ENCODE data around the gene PLEKHG4B. TPM values are rescaled to one million over a fixed set of nuclear protein-coding genes. Genes with fewer than 3 reads are reported as not detected.

The PLEKHG4B gene
- polyA plus RNA-seq, 3 donors: 8.1 to 9.5 (median 9.4) TPM

- DNase-seq (ENCODE audit: low read depth in 3 of 3, low spot score in 2 of 3): no peak
These were observed 16.3 kb upstream of the PLEKHG4B start for GRCh38 chr5:75331-76320.

DNA sequence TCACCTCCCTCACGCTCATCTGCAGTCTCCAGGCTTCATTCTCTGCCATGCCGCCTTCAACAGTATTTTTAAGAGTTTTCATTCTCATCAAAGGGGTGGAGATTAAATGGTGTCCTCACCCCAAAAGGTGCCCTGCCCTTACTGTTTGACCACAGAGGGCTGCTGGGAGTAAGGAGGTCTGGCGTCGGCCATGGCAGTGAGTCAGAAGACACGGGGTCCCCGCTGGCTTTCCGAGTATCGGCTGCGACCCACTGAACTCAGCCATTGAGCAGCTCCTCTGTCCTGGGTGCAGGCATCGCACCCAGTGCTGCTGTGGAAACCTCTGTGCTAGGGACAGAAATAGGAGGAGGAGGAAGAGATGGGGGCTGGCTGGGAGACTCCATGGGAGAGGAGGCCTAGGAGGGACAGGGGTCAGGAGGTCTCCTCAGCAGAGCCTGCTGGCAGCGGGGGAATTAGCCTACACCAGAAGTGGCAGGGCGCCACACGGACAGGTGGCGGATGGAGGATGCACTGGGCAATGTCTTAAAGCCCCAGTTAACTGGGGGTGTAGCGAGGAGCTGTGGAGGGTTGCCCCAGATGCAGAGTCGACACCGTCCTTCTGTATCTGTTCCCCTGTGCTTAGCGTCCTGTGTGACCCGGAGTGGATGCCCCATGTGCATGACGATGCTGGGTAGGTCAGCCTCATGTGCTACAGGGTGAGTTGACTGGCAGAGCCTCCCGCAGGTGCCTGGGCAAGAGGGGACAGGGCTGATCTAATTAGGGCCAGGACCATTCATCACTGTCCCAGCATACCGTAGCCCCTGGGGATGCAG lies 15.4 kb upstream of the PLEKHG4B start:
- DNase-seq (ENCODE audit: low read depth in 3 of 3, low spot score in 2 of 3): no peak

DNA sequence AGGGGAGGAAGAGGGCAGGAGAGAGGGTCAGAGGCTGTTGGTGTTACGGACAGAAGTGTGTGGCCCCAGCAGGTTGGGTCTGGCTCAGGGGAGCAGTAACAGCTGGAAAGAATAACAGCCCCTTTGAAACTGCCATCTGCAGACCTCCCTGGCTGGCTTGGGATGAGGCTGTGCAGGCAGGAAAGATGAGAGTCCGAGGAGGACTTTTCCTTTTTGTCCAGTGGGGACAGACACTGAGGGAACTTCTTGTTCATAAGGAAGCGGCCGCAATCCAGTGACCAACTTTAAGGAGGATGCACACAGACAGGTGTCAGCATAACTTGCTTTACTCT lies 14.8 kb upstream of the PLEKHG4B start:
- DNase-seq (ENCODE audit: low read depth in 3 of 3, low spot score in 2 of 3): no peak

GRCh38 chr5:77546-77945 lies 14.4 kb upstream of the PLEKHG4B start:
- DNase-seq (ENCODE audit: low read depth in 3 of 3, low spot score in 2 of 3): no peak

DNA sequence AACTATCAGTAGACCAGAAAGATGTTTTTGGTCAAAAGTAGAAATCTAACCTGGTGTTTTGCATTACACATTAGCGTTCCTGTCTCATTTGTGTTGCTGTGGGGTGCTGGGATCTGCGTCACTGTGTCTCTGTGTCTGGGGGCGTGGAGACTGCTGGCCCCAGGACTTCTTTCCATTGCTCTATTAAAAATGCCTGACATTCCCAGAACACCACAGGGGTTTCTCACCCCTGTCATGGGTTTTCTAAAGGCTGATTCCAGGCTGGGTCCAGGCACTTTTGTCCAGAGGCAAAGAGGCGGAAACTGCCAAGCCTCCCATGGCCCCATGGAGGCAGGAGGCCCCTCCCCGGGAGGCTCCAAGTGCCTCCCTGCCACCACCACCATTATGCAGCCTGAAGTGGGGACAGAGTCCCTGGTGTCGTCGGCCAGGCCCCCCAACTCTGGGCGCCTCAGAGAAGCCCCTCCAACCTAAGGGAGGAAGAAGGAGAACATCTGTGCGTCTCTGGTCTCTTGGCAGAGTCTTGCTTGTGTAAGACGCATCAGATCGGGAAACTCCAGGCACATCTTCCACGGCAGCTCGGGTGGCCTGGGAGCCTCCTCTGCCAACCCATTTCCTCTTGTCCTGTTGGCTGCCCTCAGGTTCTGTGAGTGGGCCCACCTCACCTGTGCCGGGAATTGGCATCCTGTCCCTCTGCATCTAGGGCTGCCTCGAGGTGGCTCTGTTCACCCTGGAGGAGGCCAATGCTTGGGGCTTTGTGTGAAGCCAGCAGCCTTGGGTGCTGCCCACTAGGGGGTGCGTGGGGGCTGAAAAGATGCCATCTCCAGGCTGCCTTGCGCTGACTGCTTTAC lies 13.8 kb upstream of the PLEKHG4B start:
- no peak for DNase-seq (ENCODE audit: low read depth in 3 of 3, low spot score in 2 of 3)

GRCh38 chr5:78805-79149 lies 13.2 kb upstream of the PLEKHG4B start:
- no peak for DNase-seq (ENCODE audit: low read depth in 3 of 3, low spot score in 2 of 3)

DNA sequence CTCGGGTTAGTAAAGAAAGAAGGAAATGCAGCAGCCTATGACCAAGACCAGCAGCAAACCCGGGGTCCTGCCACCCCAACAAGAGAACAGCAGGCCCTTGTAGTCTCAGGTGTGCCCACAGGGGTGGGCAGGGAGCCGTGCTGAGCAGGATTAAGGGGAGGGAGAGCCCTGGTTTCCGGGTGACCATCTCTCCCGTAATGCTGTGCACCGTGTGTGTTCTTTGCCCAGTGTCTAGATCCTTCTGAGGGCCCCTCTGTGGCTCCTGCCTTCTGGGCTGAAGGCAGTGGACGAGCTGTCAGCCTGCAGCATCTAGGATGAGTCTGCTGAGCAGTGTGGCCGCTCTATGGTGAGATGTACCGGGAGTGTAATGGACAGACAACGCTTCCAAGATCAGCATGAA lies 12.7 kb upstream of the PLEKHG4B start:
- no peak for DNase-seq (ENCODE audit: low read depth in 3 of 3, low spot score in 2 of 3)

- no peak for DNase-seq (ENCODE audit: low read depth in 3 of 3, low spot score in 2 of 3)
These were observed 12.1 kb upstream of the PLEKHG4B start for GRCh38 chr5:79821-80220.

DNA sequence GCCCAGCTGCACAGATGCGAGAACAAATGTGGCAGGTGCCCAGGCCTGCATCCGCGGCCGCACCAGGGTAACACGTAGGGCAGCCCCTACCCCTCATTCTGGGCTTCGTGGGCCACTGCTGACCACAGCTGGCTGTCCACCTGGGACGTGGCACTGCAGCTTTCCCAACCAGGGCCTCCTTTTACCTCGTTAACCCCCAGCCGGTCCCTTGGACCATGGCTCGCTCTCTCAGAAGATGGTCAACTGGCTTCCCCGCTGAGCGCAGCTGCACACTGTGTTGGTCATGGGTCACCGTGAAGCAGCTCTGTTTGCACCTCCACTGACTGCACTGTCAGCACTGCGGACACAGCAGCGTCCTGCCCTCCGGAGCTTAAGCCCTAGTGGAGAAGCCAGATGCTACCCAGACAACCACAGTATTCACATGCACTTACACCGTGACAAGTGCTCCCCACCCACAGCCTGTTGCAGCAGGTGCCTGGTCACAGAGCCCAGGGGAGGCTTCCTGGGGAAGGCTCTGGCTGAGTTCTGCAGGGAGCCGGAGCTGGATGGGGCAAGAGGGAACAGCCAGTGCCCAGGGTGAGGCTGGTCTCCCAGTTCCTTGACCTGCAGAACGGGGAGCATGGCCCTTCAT lies 10.5 kb upstream of the PLEKHG4B start:
- no peak for DNase-seq (ENCODE audit: low read depth in 3 of 3, low spot score in 2 of 3)

DNA sequence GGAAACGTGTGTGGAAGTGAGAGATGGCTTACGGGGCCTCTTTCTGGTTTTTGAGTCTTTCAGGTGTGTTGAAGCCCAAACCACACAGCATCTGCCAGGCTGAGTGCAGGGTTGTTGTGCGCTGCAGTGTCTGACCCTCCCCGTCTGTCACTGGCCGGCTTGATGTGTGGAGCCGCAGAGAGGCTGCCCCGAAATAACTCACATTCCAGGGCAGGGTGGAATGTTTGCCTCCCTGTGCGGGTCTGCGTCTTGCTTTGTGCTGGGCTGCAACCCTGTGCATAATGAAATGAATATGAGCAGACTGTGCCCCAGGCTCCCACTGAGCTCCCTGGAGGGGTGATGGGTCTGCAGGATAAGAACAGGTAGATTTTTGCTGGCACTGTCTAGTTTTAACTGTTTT lies 9.9 kb upstream of the PLEKHG4B start:
- DNase-seq (ENCODE audit: low read depth in 3 of 3, low spot score in 2 of 3): no peak

GRCh38 chr5:82570-82969 lies 9.4 kb upstream of the PLEKHG4B start:
- DNase-seq (ENCODE audit: low read depth in 3 of 3, low spot score in 2 of 3): no peak

DNA sequence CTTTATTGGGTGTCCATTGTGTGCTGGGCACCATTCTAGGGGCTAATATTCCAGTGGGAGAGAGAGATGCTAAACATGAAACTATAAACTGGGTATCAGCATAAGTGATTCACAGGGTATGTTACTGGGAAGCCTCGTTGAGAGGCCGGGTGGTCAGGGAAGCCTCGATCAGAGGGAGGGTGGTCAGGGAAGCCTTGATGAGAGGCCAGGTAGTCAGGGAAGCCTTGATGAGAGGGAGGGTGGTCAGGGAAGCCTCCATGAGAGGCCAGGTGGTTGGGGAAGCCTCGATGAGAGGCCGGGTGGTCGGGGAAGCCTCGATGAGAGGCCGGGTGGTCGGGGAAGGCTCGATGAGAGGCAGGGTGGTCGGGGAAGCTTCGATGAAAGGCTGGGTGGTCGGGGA lies 8.9 kb upstream of the PLEKHG4B start:
- no peak for DNase-seq (ENCODE audit: low read depth in 3 of 3, low spot score in 2 of 3)

- DNase-seq (ENCODE audit: low read depth in 3 of 3, low spot score in 2 of 3): no peak
These were observed 6.5 kb upstream of the PLEKHG4B start for GRCh38 chr5:85334-85995.

DNA sequence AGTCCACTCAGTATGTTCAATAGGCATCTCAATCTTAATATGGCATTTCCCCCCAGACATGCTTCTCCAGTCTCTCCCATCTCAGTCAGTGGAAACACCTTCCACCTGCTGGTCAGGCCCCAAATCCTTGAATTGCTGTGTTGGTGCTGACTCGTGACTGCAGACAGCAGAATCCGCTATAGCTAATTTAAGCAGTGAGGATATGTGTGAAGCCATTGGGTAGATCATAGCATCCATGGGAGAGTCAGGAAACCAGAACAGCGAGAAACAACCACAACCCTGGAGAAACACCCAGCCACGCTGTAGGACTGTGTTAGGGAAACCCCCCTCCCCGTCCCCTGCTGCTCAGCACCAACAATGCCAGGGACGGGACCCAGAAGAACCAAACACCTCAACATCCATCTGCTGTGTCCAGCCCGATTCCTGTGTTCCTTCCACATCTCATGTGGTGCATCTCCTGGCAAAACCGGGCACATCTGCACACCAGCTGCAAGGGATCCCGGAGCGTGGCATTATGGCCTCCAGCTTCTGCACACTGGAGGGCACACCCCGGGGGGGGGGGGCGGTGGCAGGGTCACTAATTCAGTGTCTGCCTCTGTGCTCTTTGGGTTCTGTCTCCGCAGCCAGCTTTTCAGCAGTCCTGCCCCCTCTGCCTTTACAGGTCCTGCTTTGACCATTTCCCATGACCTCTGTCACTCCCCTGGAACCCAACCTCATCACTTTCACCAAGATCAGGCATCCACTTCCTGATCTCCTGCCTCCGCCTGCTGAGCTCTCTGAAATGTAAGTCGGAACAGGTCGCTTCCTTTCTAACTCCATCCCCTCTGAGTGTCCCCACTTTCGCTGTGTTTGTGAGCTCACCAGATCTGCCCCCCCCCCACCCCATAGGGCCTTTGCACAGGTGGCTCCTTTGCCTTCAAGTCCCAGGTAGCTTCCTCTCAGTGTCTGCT lies 2.4 kb upstream of the PLEKHG4B start:
- no peak for DNase-seq (ENCODE audit: low read depth in 3 of 3, low spot score in 2 of 3)

DNA sequence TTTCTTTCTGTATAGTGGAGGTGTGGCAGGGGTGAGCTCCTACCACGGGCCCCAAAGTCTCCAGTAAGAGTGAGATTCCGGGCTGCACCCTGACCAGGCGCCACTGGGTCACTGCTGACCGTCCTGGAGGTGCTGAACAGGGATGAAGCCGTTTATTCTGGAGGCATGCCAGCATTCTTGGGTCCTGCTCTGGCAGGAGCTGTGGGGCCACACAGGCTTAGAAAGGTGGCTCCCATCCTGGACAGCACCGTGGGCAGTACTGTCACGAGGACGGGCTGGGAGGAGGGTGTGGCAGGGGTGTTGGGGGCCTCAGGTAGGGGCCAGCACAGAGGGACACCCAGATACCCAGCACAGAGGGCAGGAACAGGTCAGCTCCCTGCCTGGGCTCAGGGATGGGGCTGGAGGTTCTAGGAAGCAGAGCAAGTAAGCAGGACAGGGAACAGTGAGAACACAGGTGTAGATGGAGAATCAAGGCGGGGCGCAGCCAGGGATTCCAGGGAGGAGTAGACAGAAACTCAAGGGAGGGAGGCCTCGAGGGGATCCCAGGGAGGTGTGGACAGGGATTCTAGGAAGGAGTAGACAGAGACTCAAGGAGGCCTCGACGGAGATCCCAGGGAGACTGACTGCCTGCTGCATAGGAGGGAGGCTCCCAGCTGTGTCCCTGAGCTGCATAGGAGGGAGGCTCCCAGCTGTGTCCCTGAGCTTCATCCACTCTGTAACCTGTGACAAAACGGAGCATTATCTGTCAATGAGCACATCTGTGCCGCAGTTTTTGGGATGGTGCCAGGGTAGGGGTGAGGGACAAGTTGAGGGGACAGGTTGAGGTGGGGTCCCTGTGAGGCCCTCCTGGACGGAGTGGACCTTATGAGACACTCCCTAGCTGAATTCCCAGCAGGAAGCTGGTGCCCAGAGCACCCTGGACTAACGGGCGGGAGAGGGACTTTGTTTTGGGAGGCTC lies 1.1 kb upstream of the PLEKHG4B start:
- no peak for DNase-seq (ENCODE audit: low read depth in 3 of 3, low spot score in 2 of 3)

- DNase-seq (ENCODE audit: low read depth in 3 of 3, low spot score in 2 of 3): no peak
These were observed 643 bp downstream of the PLEKHG4B start for GRCh38 chr5:92401-93220.
